CD4-positive, alpha-beta T cell treated with Interleukin-21 for 1 hour (primary cell): ENCODE measurements around the gene TXN.
"Not testable (repeated sequence)": the region's sequence is repeated elsewhere in the genome, so short reads cannot be mapped to it uniquely, and the experiment has no call there.

Experiments used
- DNase-seq: peaks from one replicate; pipeline ENCODE4 v3.0.0-alpha.2; 2020

Gene TXN

DNA sequence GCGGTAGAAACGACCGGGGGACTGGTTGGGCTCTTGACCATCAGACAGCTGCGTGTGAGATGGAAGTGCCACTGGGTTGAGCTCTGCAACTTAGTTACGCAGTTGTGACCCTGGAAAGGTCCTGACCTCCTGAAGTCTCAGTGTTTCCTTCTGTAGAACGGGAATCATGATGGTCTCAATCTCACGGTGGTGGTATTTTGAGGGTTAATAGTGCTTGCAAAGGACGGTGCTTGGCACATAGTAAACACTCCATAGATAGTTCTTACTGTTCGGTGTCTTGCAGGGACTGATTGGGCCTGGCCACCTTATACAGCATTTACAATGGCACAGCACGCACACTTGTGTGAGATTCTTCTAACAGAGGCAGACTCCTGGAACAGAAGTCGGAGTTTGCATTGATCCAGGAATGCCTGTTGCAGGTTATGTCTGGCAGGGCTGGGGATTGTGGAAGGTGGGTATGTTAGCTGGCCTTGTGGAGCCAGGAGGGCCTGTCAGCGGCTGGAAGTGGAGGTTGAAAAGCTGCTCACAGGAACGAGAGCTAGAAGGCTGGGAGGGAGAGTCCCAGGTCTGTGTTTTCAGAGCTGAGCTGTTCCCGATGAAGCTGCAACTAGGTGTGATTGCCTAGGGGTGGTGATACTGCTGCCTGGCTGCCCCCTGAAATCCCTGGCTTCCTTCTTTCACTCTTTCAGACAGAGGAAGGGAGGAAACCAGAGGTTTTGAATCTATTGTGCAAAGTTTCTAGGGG lies 962 bp upstream of the TXN start:
- no peak for DNase-seq

DNA sequence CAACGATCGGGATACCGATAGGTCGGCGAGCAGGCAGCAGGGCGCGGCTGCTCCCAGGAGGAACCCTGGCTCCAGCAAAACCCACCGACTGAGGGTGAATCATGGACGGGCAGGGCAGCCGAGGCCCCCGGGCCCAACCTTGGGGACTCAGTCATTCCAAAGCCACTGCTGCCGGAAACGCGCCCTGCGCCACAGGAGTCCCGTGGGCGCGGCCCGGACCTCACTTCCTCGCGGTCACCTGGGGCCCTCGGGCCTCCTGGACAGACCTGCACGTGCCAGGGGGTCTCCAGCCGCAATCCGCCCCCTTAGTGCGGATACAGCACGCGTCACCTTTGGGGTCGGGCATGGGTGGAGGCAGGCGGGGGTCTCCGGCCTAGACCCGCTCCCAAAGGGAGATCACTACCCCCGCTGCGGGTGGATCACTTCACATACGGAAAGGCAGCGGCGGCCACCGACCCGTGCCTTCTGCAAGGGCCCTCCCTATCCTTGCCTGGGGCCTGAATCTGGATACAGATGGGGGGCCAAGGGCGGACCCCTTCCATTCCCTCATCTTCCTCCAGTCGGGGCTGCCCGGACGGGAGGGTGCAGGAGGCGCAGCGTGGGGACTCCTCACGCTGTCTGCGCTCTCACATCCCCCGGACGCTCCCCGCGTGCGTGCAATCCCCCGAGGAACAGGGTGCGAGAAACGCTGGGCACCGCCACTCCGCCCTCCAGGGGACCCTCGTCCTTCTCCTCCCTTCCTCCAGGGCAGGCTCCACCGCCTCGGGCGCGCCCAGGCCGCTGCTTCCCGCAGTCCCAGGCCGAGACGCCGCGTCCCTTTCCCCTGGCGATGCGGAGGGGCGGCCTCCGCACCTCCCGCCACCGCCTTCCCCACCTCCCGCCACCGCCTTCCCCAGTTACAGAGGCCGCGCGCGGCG lies 586 bp downstream of the TXN start:
- peak; percentile 19 for DNase-seq

DNA sequence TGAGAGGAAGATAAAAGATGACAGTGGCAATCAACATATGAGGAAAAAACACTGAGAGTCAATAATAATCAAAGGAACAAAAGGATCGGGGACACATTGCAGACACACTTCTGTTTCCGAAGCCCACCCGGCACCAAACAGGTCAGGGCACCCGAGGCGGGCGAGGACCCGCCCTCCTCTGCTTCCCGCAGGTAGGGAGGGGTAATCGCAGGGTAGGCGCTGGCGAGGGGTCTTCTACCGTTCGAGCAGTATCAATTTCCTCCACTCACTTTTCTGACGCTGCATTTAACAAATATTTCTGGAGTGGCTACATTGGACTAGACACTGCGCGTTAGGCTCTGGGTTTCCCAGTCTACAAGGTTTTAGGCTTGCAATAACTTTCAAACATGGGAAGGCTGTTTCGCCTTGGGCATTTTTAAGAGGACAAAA lies 1.3 kb downstream of the TXN start:
- peak; percentile 15 for DNase-seq

DNA sequence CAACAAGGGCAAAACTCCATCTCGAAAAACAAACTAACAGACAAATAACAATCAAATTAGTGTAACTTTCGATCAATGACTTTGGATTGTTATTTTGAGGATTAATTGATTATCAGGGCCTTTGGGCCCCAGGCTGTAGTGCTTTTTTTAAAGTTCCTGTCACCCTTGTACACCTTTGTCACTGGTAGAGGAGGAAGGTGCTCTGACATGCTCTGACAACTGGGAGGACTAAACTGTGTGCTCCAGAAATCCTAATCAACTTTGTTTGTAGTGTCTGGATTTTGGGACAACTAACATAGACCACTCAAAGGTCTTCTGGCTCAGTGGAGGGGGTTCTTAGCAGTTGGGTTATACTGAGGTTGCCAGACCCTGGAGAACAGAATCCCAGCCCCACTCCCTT lies 1.8 kb downstream of the TXN start:
- DNase-seq, result no peak

DNA sequence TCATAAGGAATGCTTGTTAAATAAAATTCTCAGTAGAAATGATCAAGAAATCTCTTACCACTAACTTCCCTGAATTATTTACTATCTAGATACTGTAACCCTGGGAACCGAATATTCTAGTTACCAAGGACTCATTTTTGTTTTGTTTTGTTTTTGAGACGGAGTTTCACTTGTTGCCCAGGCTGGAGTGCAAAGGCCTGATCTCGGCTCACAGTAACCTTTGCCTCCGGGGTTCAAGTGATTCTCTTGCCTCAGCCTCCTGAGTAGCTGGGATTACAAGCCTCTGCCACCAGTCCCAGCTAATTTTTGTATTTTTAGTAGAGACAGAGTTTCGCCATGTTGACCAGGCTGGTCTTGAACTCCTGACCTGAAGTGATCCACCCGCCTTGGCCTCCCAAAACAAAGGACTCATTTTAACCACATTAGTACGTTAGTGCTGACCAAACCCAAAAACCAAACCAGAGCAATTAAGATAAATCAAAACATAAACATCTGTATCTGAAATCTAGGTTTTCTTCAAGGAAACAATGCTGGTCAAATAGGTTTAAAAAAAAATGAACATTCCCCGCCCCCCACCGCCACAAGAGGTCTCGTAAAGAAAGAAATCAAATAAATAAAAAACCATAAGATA lies 3.7 kb downstream of the TXN start:
- no peak for DNase-seq

DNA sequence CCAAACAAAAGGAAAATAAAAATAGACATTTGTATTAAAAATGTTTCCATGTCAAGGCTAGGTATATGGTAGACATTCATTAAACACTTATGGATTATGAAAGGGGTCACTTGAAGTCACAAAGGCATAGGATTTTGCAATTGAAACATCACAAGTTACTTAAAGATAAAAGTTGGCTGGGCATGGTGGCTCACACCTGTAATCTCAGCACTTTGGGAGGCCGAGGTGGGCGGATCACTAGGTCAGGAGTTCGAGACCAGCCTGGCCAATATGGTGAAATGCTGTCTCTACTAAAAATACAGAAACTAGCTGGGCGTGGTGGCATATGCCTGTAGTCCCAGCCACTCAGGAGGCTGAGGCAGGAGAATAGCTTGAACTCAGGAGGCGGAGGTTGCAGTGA lies 4.5 kb downstream of the TXN start:
- DNase-seq, result not testable (repeated sequence)

DNA sequence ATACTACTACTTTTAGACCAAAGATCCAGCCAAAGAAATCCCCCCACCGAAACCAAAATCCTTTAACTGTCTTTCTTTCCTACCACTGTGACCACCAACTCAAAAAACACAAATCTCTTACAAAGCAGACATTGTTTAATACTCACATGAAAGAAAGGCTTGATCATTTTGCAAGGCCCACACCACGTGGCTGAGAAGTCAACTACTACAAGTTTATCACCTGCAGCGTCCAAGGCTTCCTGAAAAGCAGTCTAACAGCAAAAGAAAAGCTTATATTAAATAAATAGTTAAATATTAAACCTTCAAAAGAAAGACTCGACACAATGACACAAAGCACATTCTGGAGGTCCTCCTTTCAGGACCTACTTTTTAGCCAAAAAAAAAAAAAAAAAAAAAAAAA lies 5.1 kb downstream of the TXN start:
- no peak for DNase-seq

DNA sequence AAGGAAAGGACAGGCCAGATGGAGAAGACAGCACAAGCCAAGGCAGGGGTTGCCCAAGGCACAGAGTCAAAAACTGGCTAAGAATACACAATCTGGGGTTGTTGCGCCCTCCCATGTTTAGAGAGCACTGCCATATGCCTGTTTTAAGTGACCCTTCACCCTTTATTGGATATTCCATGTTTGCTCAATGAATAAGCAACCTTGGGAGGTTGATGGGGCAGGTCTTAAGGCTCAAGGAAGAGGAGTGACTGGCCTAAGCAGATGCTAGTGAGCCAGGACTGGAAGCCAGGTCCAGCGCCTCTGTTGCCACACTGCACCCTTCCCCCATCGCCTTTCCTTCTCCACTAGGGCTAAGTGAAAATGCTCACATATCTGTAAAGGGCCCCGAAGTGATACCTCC lies 6.7 kb downstream of the TXN start:
- DNase-seq, result no peak

DNA sequence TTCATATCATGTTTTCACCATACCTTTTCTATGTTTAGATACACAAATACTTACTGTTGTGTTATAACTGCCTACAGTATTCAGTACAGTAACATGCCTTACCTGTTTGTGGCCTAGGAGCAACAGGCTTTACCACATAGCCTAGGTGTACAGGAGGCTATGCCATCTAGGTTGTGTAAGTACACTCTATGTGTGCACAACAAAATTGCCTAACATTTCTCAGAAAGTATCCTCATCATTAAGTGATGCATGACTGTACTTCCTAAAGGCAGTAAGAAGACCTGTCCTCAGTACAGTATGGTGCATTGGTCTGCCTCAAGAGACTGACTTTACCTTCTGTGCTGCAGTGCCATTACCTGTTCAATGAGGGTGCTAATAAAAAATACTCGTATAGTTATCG lies 7.9 kb downstream of the TXN start:
- DNase-seq, result no peak

DNA sequence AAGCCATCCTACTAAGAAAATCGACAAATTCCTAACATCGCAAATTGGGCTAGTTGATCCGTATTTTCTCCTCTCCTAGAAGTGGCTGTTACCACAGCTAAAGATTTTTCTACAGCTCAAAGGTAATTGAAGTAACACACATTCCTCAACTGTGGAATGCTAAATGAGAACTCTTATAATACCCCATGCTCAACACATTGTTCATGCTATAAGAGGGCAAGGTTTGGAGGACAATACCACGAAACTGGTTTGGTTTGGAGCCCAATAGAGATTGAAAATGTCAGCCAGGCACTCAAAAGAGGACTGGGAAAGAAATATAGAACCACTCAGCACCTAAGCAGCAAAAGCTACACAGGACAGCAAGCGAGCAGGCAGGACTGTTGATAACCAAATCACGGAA lies 10.1 kb downstream of the TXN start:
- DNase-seq, result no peak

DNA sequence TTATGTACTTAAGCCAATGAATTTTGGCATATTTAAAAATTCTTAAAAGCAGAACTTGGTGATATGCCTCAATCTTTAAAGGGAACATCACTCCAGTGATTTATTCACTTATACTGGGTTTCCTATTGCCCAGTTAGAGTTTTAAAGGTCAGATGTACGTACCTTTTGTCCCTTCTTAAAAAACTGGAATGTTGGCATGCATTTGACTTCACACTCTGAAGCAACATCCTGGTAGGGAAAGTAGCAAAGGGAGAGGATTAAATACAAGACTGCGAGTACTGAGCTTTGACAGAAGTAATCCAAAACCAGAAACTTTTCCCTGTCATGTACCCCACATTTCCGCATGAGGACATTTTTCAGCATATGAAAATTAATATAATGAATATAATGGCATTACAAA lies 11.7 kb downstream of the TXN start:
- no peak for DNase-seq

DNA sequence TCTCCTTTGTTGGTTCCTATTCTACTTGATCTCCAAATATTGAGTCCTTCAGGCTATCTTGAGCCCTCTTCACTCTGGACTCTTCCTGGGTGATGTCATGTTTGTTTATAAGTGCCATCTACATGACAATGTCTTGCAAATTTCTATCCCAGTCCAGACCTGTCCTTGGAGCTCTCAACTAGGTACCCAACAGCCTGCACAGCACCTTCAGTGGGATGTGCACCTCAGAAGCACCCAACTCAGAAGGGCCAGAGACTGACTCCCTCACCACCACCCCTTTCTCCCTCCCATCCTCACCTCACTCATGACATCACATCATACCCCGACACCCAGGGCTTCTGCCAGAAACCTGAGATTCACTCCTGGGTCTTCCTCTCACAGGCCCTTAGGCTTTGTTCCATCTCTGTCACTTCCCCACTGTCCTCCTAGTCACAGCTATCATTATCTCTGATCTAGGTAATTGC lies 14.4 kb downstream of the TXN start:
- no peak for DNase-seq

DNA sequence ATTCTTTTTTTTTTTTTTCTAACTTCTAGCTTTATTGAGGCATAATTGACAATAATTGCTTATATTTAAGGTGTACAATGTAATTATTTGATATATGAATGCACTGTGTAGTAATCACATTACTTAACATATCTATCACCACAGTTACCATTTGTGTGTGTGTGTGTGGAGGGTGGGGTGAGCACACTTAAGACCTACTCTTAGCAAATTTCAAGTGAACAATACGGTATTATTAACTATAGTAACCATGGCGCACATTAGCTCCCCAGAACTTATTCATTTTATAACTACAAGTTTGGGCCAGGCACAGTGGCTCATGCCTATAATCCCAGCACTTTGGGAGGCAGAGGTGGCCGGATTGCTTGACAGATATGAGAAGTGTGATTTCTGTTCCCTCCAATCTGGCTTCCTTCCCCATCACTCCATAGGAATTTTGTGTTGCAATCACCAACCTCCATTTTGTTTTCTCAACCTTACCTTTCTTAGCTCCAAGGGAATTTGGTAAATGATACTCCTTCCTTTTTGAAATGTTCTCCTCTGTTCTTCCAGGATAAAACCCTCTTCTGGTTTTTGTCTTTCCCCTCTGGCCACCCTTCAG lies 14.9 kb downstream of the TXN start:
- no peak for DNase-seq

DNA sequence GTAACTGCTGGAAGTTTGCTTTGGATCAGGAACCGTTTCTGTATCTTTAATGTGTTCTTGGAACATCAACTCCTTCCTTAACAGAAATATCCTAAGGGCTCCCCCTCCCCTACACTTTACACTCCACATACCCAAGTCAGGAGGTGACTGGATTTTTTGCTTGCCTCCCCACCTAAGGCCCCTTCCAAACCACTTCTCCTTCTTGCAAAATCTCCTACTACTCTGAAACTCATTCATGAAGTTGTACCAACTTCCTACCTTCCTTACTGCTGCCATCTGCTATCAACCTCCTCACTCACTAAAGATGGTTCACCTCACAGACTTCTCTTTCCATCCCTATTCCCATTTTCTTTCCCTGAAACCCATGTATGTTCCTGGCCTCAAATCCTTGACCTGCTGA lies 16.1 kb downstream of the TXN start:
- no peak for DNase-seq

DNA sequence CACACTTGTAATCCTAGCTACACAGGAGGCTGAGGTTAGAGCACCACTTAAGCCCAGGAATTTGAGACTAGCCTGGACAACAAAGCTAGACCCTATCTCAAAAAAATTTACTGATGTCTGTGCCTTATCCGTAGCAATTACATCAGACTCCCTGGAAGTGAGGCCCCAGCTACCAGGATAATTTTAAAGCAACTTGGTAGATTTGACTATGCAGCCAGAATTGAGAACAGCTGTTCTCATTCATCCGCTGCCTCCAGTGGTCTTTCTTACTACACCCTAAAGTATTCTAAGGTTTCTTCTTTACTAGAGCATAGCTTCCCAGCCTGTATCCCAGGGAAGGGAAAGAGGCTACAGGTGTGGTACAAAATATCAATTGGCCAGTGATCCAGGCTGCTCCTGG lies 28.0 kb downstream of the TXN start:
- DNase-seq, result no peak

DNA sequence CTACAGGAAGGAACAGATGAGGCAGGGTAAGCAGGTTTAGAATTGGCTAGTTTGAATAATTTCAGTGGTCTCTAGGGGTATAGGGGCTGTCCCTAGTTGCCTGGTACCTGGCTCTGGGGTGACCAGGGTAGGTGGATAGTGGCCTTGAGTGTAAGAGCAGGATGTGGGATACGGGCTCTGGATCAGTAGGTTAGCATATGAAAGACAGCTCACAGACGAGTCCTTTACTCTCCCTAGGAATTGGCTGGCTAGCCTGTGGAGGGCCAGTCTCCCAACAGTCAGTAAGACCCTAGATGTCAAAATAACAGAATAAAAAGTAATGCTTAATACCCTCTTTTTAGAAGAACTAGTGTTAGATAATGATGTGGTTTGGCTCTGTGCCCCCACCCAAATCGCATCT lies 31.7 kb downstream of the TXN start:
- DNase-seq, result no peak

DNA sequence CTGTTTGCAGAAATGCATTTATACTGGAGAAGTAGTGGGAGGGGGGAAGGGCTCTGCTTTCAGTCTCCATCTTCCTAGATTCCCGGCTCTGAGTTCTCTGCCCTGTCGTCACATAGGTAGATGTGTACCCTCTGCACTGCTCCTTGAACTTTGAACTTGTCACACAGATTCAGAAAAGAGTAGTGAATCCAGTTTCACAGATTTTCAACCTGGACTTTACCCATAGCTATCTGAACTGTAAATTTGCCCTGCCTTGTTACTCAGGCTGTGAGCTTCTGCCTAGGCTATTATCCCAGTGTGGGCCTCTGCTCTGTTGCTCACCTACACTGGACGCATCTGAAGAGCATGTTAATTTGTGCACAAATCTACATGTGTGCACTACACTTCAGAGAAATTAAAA lies 35.5 kb downstream of the TXN start:
- DNase-seq, result no peak

DNA sequence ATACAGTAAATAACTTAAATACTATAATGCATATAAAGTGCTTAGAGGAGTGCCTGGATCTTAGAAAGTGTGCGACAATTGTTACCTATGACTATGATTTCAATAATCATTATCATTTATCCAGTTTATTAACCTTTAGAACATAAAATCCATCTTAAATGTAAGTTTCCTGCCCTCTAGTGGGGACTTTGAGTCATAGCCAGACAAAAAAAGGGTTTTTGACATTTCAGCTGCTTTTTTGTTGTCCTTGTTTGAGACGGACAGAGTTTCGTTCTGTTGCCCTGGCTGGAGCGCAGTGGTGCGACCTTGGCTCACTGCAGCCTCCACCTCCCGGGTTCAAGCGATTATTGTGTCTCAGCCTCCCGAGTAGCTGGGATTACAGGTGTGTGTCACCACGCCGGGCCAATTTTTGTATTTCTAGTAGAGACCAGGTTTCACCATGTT lies 38.6 kb downstream of the TXN start:
- peak; percentile 28 for DNase-seq

DNA sequence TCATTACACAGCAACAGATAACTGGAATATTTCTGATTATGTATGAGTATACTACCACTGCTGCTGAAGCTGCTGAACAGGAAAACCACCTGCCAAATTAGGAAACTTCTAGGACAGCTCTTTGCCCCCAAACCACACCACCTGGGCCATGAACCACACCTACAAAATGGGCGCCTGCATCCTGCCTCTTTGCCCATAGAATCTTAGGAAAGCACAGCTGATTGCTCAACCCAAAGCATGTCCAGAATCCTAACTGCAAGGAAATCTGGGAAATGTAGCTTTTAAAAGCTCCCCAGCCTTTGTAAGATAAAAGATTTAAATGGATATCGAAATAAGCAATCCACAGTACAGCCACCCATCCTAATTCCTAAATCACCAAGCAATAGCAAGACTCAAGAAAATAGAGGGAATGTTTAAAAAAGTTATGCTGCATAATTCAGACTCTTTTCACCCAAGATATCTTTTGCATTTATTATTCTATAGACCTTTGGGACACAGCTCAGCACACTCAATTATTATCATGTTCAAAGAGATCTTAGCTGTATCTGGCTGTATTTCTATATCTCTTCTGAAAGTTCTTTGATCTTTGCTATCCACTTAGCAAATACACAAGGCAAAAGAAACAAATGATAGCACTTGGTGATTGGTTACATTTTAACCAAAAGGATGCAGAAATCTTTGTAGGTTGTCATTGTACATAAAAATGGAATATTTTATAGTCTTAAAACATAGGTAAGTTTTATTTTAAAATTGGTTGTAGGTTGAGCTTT lies 41.5 kb downstream of the TXN start:
- no peak for DNase-seq

DNA sequence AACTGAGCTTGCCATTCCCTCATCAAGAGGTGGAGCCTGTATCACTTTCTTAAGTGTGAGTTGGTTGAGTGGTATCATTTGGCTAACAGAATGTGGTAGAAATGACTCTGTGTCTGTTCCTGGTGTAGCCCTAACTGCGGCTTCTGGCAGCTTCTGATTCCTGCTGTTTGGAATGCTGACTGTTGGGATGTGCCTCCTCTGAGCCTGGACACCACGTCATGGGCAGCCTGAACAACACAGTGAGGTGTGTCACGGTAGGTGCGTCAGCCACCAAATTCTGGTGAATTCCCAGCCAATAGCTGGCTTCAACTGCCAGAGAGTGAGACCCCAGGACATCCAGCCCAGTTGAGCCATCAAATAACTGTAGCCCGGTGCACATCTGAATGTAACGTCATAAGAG lies 42.2 kb downstream of the TXN start:
- DNase-seq, result no peak

DNA sequence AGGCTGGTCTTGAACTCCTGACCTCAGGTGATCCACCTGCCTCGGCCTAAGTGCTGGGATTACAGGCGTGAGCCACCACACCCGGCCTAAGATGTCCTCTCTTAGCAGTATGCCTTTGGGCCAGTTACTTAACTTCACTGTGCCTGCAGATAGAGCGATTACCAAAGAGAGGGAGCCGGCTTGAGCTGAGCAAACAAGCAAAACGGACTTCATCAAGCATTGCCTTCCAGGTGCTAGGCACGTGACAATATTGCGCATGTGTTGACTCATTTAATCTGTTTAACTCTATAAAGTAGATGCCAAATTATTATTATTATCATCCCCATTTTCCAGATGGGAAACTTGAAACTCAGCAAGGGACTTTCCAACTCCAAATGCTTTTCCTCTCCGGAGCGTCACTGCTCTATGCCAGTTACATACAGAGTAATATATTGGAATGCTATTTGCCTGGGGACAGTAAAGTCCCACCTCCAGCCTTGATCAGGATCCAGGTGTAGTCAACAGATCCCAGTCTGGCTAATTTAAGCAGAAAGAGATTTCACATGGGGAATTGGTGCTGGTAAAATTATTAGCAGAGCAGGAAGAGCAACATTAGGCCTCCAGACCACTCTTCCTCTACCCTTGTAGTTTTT lies 42.8 kb downstream of the TXN start:
- no peak for DNase-seq

DNA sequence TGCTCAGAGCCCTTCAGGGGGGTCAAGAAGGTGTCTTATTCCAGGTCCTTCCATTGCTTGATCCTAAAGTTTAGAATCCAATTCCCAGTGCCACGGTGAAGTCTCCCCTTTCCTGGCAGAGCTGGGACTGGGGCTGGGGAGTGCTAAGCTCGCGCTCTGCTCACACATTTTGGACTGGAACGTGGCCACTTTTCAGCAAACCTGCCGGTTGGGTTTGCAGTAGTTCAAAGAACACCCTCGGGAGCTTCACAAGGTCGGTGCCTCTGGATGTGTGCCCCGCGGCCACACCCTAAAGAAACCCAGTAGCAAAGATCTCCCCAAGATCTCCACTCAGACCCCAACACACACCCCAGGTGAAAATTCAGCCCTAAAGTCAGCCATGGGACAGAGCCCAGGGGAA lies 48.3 kb downstream of the TXN start, which contains the start of gene C9orf152:
C9orf152 (minus strand) TSS at position 129 of the 400 bp plus-strand sequence. CDS start 580 bp downstream, outside the sequence.
- DNase-seq, result no peak
